CD4-positive, CD25-positive, alpha-beta regulatory T cell (primary cell): ENCODE measurements around the gene CELSR1. TPM values are rescaled to one million over a fixed set of nuclear protein-coding genes. Genes with fewer than 3 reads are reported as not detected.
A peak's percentile ranks its signal among the peaks of the same experiment; 100 is the strongest.

Experiments used
- ATAC-seq, 2 donors: fragments of 150-1000 bp; cut with Tn5 transposase; one replicate each; pipeline ENCODE4 v1.10.0; 2021; ENCODE audit warnings: low read depth in 2 of 2, moderate number of reproducible peaks in 2 of 2, moderate library complexity in 1 of 2
- DNase-seq, 3 donors: peaks; one replicate each; pipeline versions ENCODE4 v3.0.0 to v3.0.0-alpha.2; 2012 to 2022; ENCODE audit warnings: mixed read lengths in 1 of 3
- H3K27ac ChIP-seq: one replicate; pipeline ENCODE4 v1.7.0; 2013; ENCODE audit warnings: mild to moderate bottlenecking, low read length; ENCODE audit not compliant: insufficient read depth, poor library complexity, severe bottlenecking
- H3K27me3 ChIP-seq: one replicate; pipeline ENCODE4 v1.7.0; 2013; ENCODE audit warnings: low read length; ENCODE audit not compliant: control insufficient read depth, insufficient read depth
- H3K36me3 ChIP-seq: one replicate; pipeline ENCODE4 v1.7.0; 2013; ENCODE audit warnings: mild to moderate bottlenecking, low read length, moderate library complexity; ENCODE audit not compliant: control insufficient read depth, insufficient read depth
- H3K4me1 ChIP-seq: 2 replicates; pipeline ENCODE4 v1.7.0; 2013; ENCODE audit warnings: mild to moderate bottlenecking, low read length; ENCODE audit not compliant: insufficient read depth, control insufficient read depth, poor library complexity, severe bottlenecking
- H3K4me3 ChIP-seq: one replicate; pipeline ENCODE4 v1.7.0; 2013; ENCODE audit warnings: low read depth, mild to moderate bottlenecking, low read length, moderate library complexity
- H3K9me3 ChIP-seq, 2 experiments: 1 replicate in 1 of 2; 2 replicates in 1 of 2; pipeline ENCODE4 v1.7.0; 2013; ENCODE audit warnings: low read length in 2 of 2, mild to moderate bottlenecking in 1 of 2, moderate library complexity in 1 of 2; ENCODE audit not compliant: control insufficient read depth in 2 of 2
- H3K27ac Mint-ChIP-seq, 3 donors: one replicate each; pipeline ENCODE4 v1.8.0; 2020 to 2022; ENCODE audit warnings: mild to moderate bottlenecking in 3 of 3, mixed read lengths in 3 of 3, moderate library complexity in 2 of 3
- H3K27me3 Mint-ChIP-seq: one replicate; pipeline ENCODE4 v1.8.0; 2022; ENCODE audit warnings: mild to moderate bottlenecking, mixed read lengths
- H3K36me3 Mint-ChIP-seq: one replicate; pipeline ENCODE4 v1.8.0; 2020; ENCODE audit warnings: mixed read lengths
- H3K4me1 Mint-ChIP-seq, 4 donors: one replicate each; pipeline ENCODE4 v1.8.0; 2020 to 2022; ENCODE audit warnings: mixed read lengths in 4 of 4, mild to moderate bottlenecking in 1 of 4
- H3K4me3 Mint-ChIP-seq, 4 donors: one replicate each; pipeline ENCODE4 v1.8.0; 2020 to 2022; ENCODE audit warnings: mild to moderate bottlenecking in 4 of 4, mixed read lengths in 4 of 4, moderate library complexity in 3 of 4
- H3K9me3 Mint-ChIP-seq, 7 donors: one replicate each; pipeline ENCODE4 v1.8.0; 2020 to 2022; ENCODE audit warnings: mixed read lengths in 7 of 7, mild to moderate bottlenecking in 3 of 7, moderate library complexity in 2 of 7
- polyA plus RNA-seq, 4 donors: library from polyadenylated mRNA; unstranded; fragments of 300-500 nt; fragmentation: Illumina TruSeq; gene quantifications; one replicate each; pipeline ENCODE4 v1.2.3, GENCODE V29; 2021
- total RNA-seq: library from RNA; stranded (reverse); gene quantifications from one replicate; pipeline ENCODE4 v1.2.3, GENCODE V29; 2022

Gene CELSR1
- total and polyA plus RNA-seq, 5 donors from 2014 or later: 0.10 to 1.4 (median 0.45) TPM; not detected in 1

- peaks cover 17% of the 10 kb centered on the region for H3K36me3 ChIP-seq
- Mint-ChIP-seq H3K27ac (no peak overlapping the region), H3K4me1 (peaks cover 0 to 8% (median 1%) of the 10 kb centered on the region in 4 donors), H3K27me3 (no peaks in the 10 kb centered on the region), H3K9me3 (peaks cover 0 to 7% (median 0%) of the 10 kb centered on the region in 7 donors), H3K36me3 (peaks cover 6% of the 10 kb centered on the region), H3K4me3 (no peak overlapping the region)
- no peaks in the 10 kb centered on the region for H3K9me3 ChIP-seq
- no peak for ATAC-seq
- no peak overlapping the region for H3K4me3 ChIP-seq
- no peaks in the 10 kb centered on the region for H3K4me1 ChIP-seq
- H3K27me3 ChIP-seq: no peaks in the 10 kb centered on the region
- DNase-seq: no peak
- H3K27ac ChIP-seq: no peak overlapping the region
Measured at GRCh38 chr22:46359362-46359761, 178.1 kb downstream of the CELSR1 start.

- Histone ChIP-seq H3K27me3 (no peaks in the 10 kb centered on the region), H3K36me3 (peaks cover 23% of the 10 kb centered on the region), H3K27ac (no peak overlapping the region), H3K9me3 (no peaks in the 10 kb centered on the region), H3K4me1 (no peaks in the 10 kb centered on the region), H3K4me3 (no peak overlapping the region)
- DNase-seq (no peak), ATAC-seq (no peak)
- Mint-ChIP-seq H3K4me3 (no peak overlapping the region), H3K27me3 (no peaks in the 10 kb centered on the region), H3K9me3 (peaks cover 0 to 7% (median 0%) of the 10 kb centered on the region in 7 donors), H3K36me3 (peaks cover 9% of the 10 kb centered on the region), H3K4me1 (peaks cover 0 to 8% (median 1%) of the 10 kb centered on the region in 4 donors), H3K27ac (peak overlapping the region in 1 of 3 donors; percentile 32)
Measured at GRCh38 chr22:46358766-46359165, 178.7 kb downstream of the CELSR1 start.

GRCh38 chr22:46357711-46358520 is 179.5 kb downstream of the CELSR1 start:
- Mint-ChIP-seq H3K9me3 (peaks cover 0 to 7% (median 0%) of the 10 kb centered on the region in 7 donors), H3K27ac (no peak overlapping the region), H3K4me3 (no peak overlapping the region), H3K4me1 (peaks cover 0 to 8% (median 1%) of the 10 kb centered on the region in 4 donors), H3K27me3 (no peaks in the 10 kb centered on the region), H3K36me3 (peaks cover 13% of the 10 kb centered on the region)
- no peak for DNase-seq
- Histone ChIP-seq H3K9me3 (no peaks in the 10 kb centered on the region), H3K27ac (no peak overlapping the region), H3K27me3 (no peaks in the 10 kb centered on the region), H3K4me3 (no peak overlapping the region), H3K4me1 (no peaks in the 10 kb centered on the region), H3K36me3 (peaks cover 31% of the 10 kb centered on the region)
- no peak for ATAC-seq

GRCh38 chr22:46356496-46357480 is 180.6 kb downstream of the CELSR1 start:
- no peaks in the 10 kb centered on the region for H3K27me3 ChIP-seq
- Mint-ChIP-seq H3K4me3 (no peak overlapping the region), H3K27me3 (no peaks in the 10 kb centered on the region), H3K27ac (no peak overlapping the region), H3K36me3 (peaks cover 20% of the 10 kb centered on the region), H3K9me3 (peaks cover 0 to 7% (median 0%) of the 10 kb centered on the region in 7 donors), H3K4me1 (peaks cover 0 to 5% (median 2%) of the 10 kb centered on the region in 4 donors)
- no peak overlapping the region for H3K27ac ChIP-seq
- no peak for ATAC-seq
- H3K9me3 ChIP-seq: no peaks in the 10 kb centered on the region
- H3K4me1 ChIP-seq: no peaks in the 10 kb centered on the region
- no peak overlapping the region for H3K4me3 ChIP-seq
- H3K36me3 ChIP-seq: peaks cover 43% of the 10 kb centered on the region
- no peak for DNase-seq

GRCh38 chr22:46355996-46356471 is 181.4 kb downstream of the CELSR1 start:
- no peaks in the 10 kb centered on the region for H3K27me3 Mint-ChIP-seq
- no peak for DNase-seq
- Histone ChIP-seq H3K36me3 (peaks cover 50% of the 10 kb centered on the region), H3K4me1 (no peaks in the 10 kb centered on the region), H3K27ac (no peak overlapping the region), H3K4me3 (no peak overlapping the region), H3K9me3 (no peaks in the 10 kb centered on the region), H3K27me3 (no peaks in the 10 kb centered on the region)
- no peak overlapping the region for H3K4me3 Mint-ChIP-seq
- H3K27ac Mint-ChIP-seq: no peak overlapping the region
- peaks cover 0 to 5% (median 2%) of the 10 kb centered on the region in 4 donors for H3K4me1 Mint-ChIP-seq
- peaks cover 20% of the 10 kb centered on the region for H3K36me3 Mint-ChIP-seq
- peaks cover 0 to 7% (median 0%) of the 10 kb centered on the region in 7 donors for H3K9me3 Mint-ChIP-seq
- ATAC-seq: no peak

- Histone ChIP-seq H3K27me3 (no peaks in the 10 kb centered on the region), H3K4me3 (no peak overlapping the region), H3K4me1 (no peaks in the 10 kb centered on the region), H3K36me3 (peaks cover 56% of the 10 kb centered on the region), H3K27ac (no peak overlapping the region), H3K9me3 (no peaks in the 10 kb centered on the region)
- Mint-ChIP-seq H3K36me3 (peaks cover 24% of the 10 kb centered on the region), H3K27me3 (no peaks in the 10 kb centered on the region), H3K4me1 (peaks cover 0 to 5% (median 2%) of the 10 kb centered on the region in 4 donors), H3K4me3 (no peak overlapping the region), H3K9me3 (peaks cover 0 to 7% (median 0%) of the 10 kb centered on the region in 7 donors), H3K27ac (peak overlapping the region in 2 of 3 donors; percentile 65 to 79)
- ATAC-seq (peak in 1 of 2 donors; percentile 31), DNase-seq (peak; percentile 11 to 51 (median 34))
Measured at GRCh38 chr22:46355369-46355995, 181.9 kb downstream of the CELSR1 start.

GRCh38 chr22:46354993-46355305 is 182.5 kb downstream of the CELSR1 start:
- H3K27ac ChIP-seq: no peak overlapping the region
- H3K9me3 ChIP-seq: no peaks in the 10 kb centered on the region
- ATAC-seq: no peak
- Mint-ChIP-seq H3K9me3 (peaks cover 0 to 2% (median 0%) of the 10 kb centered on the region in 7 donors), H3K4me3 (no peak overlapping the region), H3K4me1 (peaks cover 0 to 5% (median 2%) of the 10 kb centered on the region in 4 donors), H3K27ac (no peak overlapping the region), H3K36me3 (peaks cover 27% of the 10 kb centered on the region), H3K27me3 (no peaks in the 10 kb centered on the region)
- H3K36me3 ChIP-seq: peaks cover 61% of the 10 kb centered on the region
- no peak for DNase-seq
- no peaks in the 10 kb centered on the region for H3K4me1 ChIP-seq
- no peaks in the 10 kb centered on the region for H3K27me3 ChIP-seq
- H3K4me3 ChIP-seq: no peak overlapping the region
